Measurements from ENCODE around the gene GRB2. TPM values are rescaled to one million over a fixed set of nuclear protein-coding genes. Genes with fewer than 3 reads are reported as not detected.
A peak's percentile ranks its signal among the peaks of the same experiment; 100 is the strongest.
"Not testable (repeated sequence)": the region's sequence is repeated elsewhere in the genome, so short reads cannot be mapped to it uniquely, and the experiment has no call there.

GRB2 gene
- total RNA-seq, 1 donor from 2014 or later: 69.3 TPM

- DNase-seq (ENCODE audit: low read depth in 2 of 2): no peak
These were observed 116.7 kb downstream of the GRB2 start for GRCh38 chr17:75288770-75289114.

- DNase-seq (ENCODE audit: low read depth in 2 of 2): no peak
These were observed 117.1 kb downstream of the GRB2 start for GRCh38 chr17:75288359-75288758.

- DNase-seq (ENCODE audit: low read depth in 2 of 2): no peak
These were observed 118.3 kb downstream of the GRB2 start for GRCh38 chr17:75287221-75287620.

- DNase-seq (ENCODE audit: low read depth in 2 of 2): no peak
These were observed 120.4 kb downstream of the GRB2 start for GRCh38 chr17:75285123-75285522.

GRCh38 chr17:75280189-75280588 lies 125.3 kb downstream of the GRB2 start:
- DNase-seq (ENCODE audit: low read depth in 2 of 2): not testable (repeated sequence)

GRCh38 chr17:75277664-75278071 lies 127.8 kb downstream of the GRB2 start:
- no peak for DNase-seq (ENCODE audit: low read depth in 2 of 2)

- no peak for DNase-seq (ENCODE audit: low read depth in 2 of 2)
These were observed 131.3 kb downstream of the GRB2 start for GRCh38 chr17:75273977-75274708.

- no peak for DNase-seq (ENCODE audit: low read depth in 2 of 2)
These were observed 132.7 kb downstream of the GRB2 start for GRCh38 chr17:75272848-75273184.

GRCh38 chr17:75271955-75272847 lies 133.3 kb downstream of the GRB2 start:
- no peak for DNase-seq (ENCODE audit: low read depth in 2 of 2)

- DNase-seq (ENCODE audit: low read depth in 2 of 2): no peak
These were observed 134.1 kb downstream of the GRB2 start for GRCh38 chr17:75271233-75271954.

GRCh38 chr17:75270966-75271232 lies 134.6 kb downstream of the GRB2 start, which contains the start of gene MIF4GD:
TSS of gene MIF4GD (minus strand) at chr17:75271231. CDS start at chr17:75270195, 1,036 bp downstream.
- peak in 1 of 2 donors; percentile 76 for DNase-seq (ENCODE audit: low read depth in 2 of 2)

GRCh38 chr17:75270218-75270965 lies 135.1 kb downstream of the GRB2 start:
- peak in 1 of 2 donors; percentile 73 for DNase-seq (ENCODE audit: low read depth in 2 of 2)

GRCh38 chr17:75269844-75270217 lies 135.6 kb downstream of the GRB2 start:
- no peak for DNase-seq (ENCODE audit: low read depth in 2 of 2)

Other genes with a start within 250 kb of the GRB2 start
- 90.8 and 94.6 TPM in 2 replicates for gene SUMO2, start 222.7 kb downstream of the GRB2 start, total RNA-seq
- 39.4 and 39.7 TPM in 2 replicates for gene NUP85, start 200.0 kb downstream of the GRB2 start, total RNA-seq
- gene GGA3, start 144.1 kb downstream of the GRB2 start, total RNA-seq: 6.3 and 12.0 TPM in 2 replicates
- 60.1 and 70.2 TPM in 2 replicates for gene MRPS7, start 143.8 kb downstream of the GRB2 start, total RNA-seq
- 10.4 and 10.9 TPM in 2 replicates for gene MIF4GD, start 134.4 kb downstream of the GRB2 start, total RNA-seq
- 6.2 and 6.6 TPM in 2 replicates for gene SLC25A19, start 116.2 kb downstream of the GRB2 start, total RNA-seq
- 17.2 and 27.2 TPM in 2 replicates for gene TMEM94, start 51.0 kb upstream of the GRB2 start, total RNA-seq
- gene CASKIN2, start 109.9 kb upstream of the GRB2 start, total RNA-seq: 7.2 and 10.9 TPM in 2 replicates
- gene TSEN54, start 110.8 kb upstream of the GRB2 start, total RNA-seq: 10.7 and 12.5 TPM in 2 replicates
- 12.6 and 13.9 TPM in 2 replicates for gene LLGL2, start 120.0 kb upstream of the GRB2 start, total RNA-seq
- gene MYO15B, start 182.1 kb upstream of the GRB2 start, total RNA-seq: 5.3 and 12.3 TPM in 2 replicates
- gene SMIM5, start 227.8 kb upstream of the GRB2 start, total RNA-seq: under 0.01 TPM in 1 of 2 replicates, not detected in the other

Data from dermis microvascular lymphatic vessel endothelial cell (primary cell).